Stomach (tissue), 4 donors: Measurements from ENCODE around the gene YIF1B.

ENCODE experiments used
- EP300 ChIP-seq: sonication (generic); formaldehyde crosslinking; IDR thresholded peaks from one replicate; pipeline ENCODE4 v1.6.1; 2017; ENCODE audit warnings: antibody characterized with exemption
- POLR2A ChIP-seq, 4 donors: fragments of 450-650 bp; IDR thresholded peaks; one replicate each; pipeline ENCODE4 v1.6.1; 2016; ENCODE audit warnings: antibody characterized with exemption in 4 of 4, control low read depth in 2 of 4, mild to moderate bottlenecking in 1 of 4, moderate library complexity in 1 of 4
- POLR2AphosphoS5 ChIP-seq, 3 donors: sonication (generic); formaldehyde crosslinking; IDR thresholded peaks; one replicate each; pipeline ENCODE4 v1.6.1; 2016; ENCODE audit warnings: antibody characterized with exemption in 3 of 3
- TF ChIP-seq, protein P1 (sequence below), 7 experiments: fragments of 450-650 bp in 4 of 7; fragments of 200-600 bp in 3 of 7; sonication (generic) in 3 of 7; IDR thresholded peaks; one replicate each; pipeline ENCODE4 v1.5.1; 2016 to 2019; ENCODE audit warnings: antibody characterized with exemption in 7 of 7, control low read depth in 2 of 7, mild to moderate bottlenecking in 1 of 7

DNA sequence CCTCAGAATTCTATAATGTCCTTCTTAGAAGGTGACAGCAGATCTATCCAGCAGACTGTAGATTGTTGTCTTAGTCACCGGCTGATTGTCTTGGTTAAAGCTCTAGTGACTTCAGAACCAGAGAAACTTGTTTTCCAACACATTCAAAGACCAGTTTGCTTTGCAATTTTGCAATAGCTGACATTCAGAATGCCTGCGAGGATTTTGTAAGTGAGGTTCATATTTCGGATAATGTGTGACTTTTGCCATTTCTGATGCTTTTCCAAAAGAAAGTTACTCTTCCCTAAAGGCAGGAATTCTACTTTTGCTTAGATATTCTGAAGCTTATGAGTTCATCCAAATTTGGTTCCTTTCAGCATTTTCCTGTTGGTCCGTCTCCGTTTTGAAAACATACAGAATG is 38.2 kb downstream of the YIF1B start:
- no peak for TF ChIP-seq POLR2A (IDR thresholded peaks at IDR 0.05)
- TF ChIP-seq, protein P1, sequence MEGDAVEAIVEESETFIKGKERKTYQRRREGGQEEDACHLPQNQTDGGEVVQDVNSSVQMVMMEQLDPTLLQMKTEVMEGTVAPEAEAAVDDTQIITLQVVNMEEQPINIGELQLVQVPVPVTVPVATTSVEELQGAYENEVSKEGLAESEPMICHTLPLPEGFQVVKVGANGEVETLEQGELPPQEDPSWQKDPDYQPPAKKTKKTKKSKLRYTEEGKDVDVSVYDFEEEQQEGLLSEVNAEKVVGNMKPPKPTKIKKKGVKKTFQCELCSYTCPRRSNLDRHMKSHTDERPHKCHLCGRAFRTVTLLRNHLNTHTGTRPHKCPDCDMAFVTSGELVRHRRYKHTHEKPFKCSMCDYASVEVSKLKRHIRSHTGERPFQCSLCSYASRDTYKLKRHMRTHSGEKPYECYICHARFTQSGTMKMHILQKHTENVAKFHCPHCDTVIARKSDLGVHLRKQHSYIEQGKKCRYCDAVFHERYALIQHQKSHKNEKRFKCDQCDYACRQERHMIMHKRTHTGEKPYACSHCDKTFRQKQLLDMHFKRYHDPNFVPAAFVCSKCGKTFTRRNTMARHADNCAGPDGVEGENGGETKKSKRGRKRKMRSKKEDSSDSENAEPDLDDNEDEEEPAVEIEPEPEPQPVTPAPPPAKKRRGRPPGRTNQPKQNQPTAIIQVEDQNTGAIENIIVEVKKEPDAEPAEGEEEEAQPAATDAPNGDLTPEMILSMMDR (IDR thresholded peaks at IDR 0.05): no peak
- TF ChIP-seq POLR2AphosphoS5 (IDR thresholded peaks at IDR 0.05): peak in 1 of 3 donors; percentile 44
- no peak for TF ChIP-seq EP300
